TTC549 (cell line): Measurements from ENCODE around the gene MAP6D1.

ENCODE experiments used
- FAIRE-seq: peaks from 2 replicates; lab custom pipeline; 2012; peaks lifted over from hg19 to GRCh38; lab: Jason Lieb, UNC

The MAP6D1 gene

GRCh38 chr3:183825456-183826161, at the start of gene MAP6D1:
Gene MAP6D1 (minus strand): TSS chr3:183825577. CDS start chr3:183825547, 30 bp downstream.
- FAIRE-seq = no peak

DNA sequence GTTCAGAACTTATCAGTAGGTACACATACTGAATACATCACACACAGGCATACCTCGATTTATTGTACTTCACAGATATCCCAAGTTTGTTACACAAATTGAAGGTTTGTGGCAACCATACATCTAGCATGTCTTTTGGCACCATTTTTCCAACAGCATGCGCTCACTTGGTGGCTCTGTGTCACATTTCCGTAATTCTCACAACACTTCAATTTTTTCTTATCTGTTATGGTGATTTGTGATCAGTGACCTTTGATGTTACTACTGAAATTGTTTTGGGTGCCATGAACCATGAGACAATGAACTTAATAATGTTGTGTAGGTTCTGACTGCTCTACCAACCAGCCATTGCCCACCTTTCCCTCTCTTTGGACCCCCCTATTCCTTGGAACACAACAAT, 48.5 kb upstream of the MAP6D1 start:
- FAIRE-seq = no peak

DNA sequence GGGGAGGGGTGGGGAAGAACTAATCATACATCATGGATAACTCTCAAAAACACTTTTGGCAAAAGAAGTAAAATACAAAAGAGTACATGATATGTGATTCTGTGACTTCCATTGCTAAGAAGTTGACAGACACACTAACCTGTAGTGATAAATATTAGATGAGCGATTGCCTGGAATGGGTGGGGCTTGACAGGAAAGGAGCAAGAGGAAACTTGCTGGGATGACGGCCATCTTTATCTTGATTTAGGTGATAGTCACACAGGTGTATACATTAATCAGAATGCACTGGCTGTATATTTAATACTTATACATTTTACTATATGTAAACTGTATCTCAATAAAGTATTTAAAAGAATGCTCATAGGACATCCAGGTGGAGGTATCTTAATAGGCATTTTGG, 46.2 kb upstream of the MAP6D1 start:
- FAIRE-seq = no peak

DNA sequence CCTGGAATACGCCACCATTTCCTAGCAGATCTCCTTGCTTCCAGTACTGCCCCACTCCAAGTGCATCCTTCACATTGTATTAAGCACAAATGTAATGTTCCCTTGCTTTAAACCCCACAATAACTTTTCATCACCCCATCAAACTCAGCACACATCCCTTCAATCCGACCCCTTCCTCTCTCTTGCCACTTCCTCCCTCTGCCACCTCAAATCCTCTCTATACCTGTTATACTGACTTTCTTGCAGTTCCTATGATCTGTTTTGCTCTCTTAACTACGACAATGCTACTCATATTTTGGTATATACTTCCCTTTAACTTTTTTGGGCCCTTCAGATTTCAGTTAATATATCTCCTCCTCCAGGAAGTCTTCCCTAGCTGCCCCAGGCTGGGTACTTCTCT, 45.2 kb upstream of the MAP6D1 start:
- no peak for FAIRE-seq

DNA sequence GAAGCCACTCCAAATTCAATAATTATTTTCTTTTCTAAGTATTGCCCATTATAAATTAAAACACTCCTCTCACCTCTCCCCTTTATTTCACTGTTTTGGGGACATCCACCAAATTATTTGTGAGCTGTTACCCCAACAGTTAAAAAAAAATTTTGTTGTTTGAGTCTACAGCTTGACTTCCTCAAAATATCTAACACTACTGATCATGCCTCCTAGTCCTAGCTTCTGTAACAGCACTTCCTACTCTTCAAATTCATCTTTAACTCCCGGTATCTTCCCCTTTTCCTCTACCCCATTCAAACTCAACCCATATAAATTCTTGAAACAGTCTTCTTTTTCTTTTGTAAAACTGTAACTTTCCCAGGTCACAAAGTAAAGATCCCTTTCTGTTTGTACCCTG, 43.4 kb upstream of the MAP6D1 start:
- no peak for FAIRE-seq

- no peak for FAIRE-seq
Observed at GRCh38 chr3:183862610-183863009, 37.2 kb upstream of the MAP6D1 start.

GRCh38 chr3:183857863-183858262, 32.5 kb upstream of the MAP6D1 start:
- no peak for FAIRE-seq

DNA sequence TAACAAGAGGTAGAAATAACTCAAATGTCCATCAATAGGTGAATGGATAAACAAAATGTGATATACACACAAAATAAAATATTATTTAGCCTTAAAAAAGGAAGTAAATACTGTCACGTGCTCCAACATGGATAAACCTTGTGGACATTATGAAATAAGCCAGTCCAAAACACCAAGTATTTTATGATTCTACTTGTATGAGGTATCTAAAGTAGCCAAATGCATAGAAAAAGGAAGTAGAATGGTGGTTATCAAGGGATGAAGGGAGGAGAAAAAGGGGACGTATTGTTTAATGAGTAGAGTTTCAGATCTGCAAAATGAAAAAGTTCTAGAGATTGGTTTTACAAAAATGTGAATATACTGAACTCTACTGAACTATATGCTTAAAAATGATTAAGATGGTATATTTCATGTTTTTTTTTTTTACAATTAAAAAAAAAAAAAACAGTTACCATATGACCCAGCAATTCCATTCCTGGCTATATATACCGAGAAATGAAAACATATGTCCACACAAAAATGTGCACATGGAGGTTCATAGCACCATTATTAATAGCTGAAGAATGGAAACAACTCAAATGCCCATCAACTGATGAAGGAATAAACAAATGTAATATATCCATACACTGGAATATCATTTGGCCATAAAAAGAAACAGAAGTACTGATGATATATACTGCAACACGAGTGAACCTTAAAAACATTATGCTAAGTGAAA, 29.1 kb upstream of the MAP6D1 start:
- FAIRE-seq = no peak

GRCh38 chr3:183845608-183846288, 20.4 kb upstream of the MAP6D1 start:
- FAIRE-seq = no peak

GRCh38 chr3:183845090-183845489, 19.7 kb upstream of the MAP6D1 start:
- no peak for FAIRE-seq

- FAIRE-seq = no peak
Observed at GRCh38 chr3:183844606-183845005, 19.2 kb upstream of the MAP6D1 start.

DNA sequence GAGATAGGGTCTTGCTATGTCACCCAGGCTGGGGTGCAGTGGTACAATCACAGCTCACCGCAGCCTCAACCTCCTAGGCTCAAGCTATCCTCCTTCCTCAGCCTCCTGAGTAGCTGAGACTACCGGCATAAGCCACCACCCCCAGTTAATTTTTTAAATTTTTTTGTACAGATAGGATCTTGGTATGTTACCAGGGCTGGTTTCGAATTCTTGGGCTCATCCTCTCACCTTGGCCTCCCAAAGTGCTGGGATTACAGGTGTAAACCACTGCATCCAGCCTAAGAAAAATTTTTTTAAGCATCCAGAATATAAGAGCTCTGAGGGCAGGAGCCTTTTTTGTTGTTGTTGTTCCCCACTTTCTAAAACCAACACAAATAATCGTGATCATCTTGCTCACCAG, 14.4 kb upstream of the MAP6D1 start:
- no peak for FAIRE-seq

DNA sequence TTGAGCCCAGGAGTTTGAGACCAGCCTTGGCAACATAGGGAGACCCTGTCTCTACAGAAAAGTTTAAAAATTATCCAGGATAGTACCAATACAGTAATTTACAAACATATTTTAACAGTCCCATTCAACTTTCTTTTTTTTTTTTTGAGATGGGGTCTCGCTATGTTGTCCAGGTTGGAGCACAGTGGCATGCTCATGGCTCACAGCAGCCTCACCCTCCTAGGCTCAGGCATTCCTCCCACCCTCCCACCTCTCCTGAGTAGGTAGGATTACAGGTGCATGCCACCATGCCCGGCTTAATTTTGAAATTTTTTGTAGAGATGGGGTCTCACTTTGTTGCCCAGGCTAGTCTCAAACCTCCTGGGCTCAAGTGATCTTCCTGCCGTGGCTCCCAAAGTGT, 12.5 kb upstream of the MAP6D1 start:
- no peak for FAIRE-seq

DNA sequence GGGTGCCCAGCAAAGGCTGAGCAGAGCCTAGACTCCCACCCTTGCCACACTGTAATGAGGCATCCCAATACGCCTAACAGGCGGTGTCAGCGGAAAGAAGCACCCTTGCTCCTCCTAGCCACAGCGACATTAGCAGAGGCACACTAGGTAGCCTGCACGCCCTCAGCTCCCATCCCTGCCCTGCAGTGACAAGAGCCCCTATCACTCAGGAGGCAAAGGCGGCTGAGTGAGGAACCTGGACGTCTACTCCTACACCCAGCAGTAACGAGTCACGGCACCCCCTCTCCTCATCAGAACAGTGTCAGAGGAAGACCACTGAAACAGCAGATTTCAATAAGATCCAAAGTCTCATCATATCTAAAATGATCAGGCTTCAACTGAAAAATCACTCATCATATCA, 12.0 kb upstream of the MAP6D1 start:
- FAIRE-seq = no peak

DNA sequence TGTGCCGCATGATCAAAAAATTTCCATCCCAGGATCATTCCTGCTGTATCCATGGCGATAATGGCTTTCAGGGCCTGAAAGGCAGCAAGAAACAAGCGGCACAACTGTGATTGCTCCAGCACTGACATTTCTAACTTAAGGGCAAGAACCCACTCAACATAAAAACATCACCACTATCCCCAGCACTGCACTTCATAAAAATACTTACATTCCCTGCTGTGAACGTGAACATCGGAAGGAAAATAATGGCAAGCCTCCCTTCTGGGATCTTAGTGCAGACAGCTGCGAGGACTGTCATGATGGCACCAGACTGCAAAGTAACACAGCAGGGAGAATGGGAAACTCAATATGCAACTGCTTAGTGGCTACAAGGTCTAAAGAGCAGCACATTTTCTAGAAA, 8.1 kb upstream of the MAP6D1 start:
- FAIRE-seq = no peak

DNA sequence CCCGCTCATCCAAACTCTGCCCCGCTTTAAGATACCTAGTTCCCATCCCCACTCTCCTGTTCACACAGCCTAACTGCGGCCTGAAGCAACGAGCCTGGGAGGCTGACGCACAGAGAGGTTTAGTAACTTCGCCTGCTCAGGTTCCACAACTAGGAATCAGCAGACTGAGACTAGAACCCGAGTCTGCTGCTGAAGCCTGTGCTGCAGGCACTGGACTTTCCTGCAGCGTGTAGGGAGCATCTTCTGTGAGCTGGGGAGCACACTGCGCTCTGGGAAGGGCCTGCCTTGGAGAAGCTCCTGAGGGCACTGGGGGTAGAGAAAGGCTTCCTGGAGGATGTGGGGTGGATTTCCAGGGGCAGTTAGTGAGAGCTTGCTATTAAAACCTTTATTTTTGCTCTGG, 4.8 kb upstream of the MAP6D1 start:
- no peak for FAIRE-seq

- no peak for FAIRE-seq
Observed at GRCh38 chr3:183829466-183829865, 4.1 kb upstream of the MAP6D1 start.

- no peak for FAIRE-seq
Observed at GRCh38 chr3:183828538-183828870, 3.1 kb upstream of the MAP6D1 start.

DNA sequence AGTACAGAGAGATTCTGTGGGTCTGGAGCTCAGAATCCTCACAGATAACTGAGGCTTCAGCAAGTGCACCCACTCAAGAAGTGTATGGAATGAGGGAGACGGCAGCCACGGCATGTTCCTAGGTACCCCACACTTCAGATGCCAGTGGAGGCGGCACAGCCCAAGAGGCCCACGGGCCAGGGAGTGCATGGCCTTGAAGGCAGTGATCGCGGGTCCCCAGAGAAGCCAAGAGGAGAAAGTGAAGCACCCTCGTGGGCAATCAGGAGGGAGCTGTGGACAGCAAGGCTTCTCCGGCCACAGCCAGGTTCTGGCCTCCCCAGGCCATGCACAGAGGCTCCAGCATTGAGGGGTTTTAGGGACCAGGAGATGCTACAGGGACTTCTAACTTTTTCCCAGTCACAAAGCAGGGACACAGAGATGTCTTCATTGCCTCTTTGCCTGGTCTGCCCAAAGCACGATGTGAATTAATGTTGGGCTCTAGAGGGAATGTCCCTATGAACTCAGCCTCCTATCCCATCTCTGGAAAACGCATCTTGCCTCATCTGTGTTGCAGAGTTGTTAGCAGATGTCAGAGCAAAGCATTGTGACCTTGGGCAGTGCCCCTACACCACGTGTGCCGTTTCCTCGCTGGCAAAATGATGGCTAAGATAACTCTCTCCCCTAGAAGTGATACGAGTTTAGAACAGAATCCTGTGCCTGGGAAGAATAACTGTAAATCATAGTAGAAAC, 2.6 kb upstream of the MAP6D1 start:
- no peak for FAIRE-seq

GRCh38 chr3:183826448-183827250, 1.3 kb upstream of the MAP6D1 start:
- FAIRE-seq = no peak

- FAIRE-seq = no peak
Observed at GRCh38 chr3:183824761-183825455, 469 bp downstream of the MAP6D1 start.
